DOHH2 (cell line): ENCODE results near the gene CELF5.

Source experiments
- H3F3A ChIP-seq: fragments of 200-600 bp; sonication (generic), shearing (Covaris generic); 2 replicates; pipeline ENCODE4 v1.6.0; 2016; ENCODE audit warnings: antibody characterized with exemption, mild to moderate bottlenecking; ENCODE audit not compliant: control insufficient read depth, insufficient read depth
- H3K27ac ChIP-seq: fragments of 200-600 bp; sonication (generic); 2 replicates; pipeline ENCODE4 v1.5.1; 2014; ENCODE audit warnings: low read depth, mild to moderate bottlenecking, low read length, moderate library complexity
- H3K27me3 ChIP-seq: fragments of 200-600 bp; sonication (generic); 2 replicates; pipeline ENCODE4 v1.6.1; 2014; ENCODE audit warnings: mild to moderate bottlenecking, low read length, mixed read lengths; ENCODE audit not compliant: control insufficient read depth
- H3K36me3 ChIP-seq: fragments of 200-600 bp; sonication (generic); 2 replicates; pipeline ENCODE4 v1.6.1; 2014; ENCODE audit warnings: mild to moderate bottlenecking, low read length, moderate library complexity, mixed read lengths; ENCODE audit not compliant: control insufficient read depth
- H3K4me1 ChIP-seq: fragments of 200-600 bp; sonication (generic); 2 replicates; pipeline ENCODE4 v1.6.1; 2014; ENCODE audit warnings: mild to moderate bottlenecking, low read length, mixed read lengths; ENCODE audit not compliant: control insufficient read depth
- H3K4me2 ChIP-seq: fragments of 200-600 bp; sonication (generic); 2 replicates; pipeline ENCODE4 v1.6.0; 2014; ENCODE audit warnings: mild to moderate bottlenecking, low read length, moderate library complexity
- H3K4me3 ChIP-seq: fragments of 200-600 bp; sonication (generic); 2 replicates; pipeline ENCODE4 v1.5.1; 2014; ENCODE audit warnings: mild to moderate bottlenecking, low read length, mixed read lengths
- H3K79me2 ChIP-seq: fragments of 200-600 bp; sonication (generic); 2 replicates; pipeline ENCODE4 v1.6.1; 2014; ENCODE audit warnings: mild to moderate bottlenecking, low read length, mixed read lengths; ENCODE audit not compliant: control insufficient read depth
- H3K9me2 ChIP-seq: fragments of 200-600 bp; sonication (generic); replicated peaks from 2 replicates; pipeline ENCODE4 v1.6.1; 2014; ENCODE audit warnings: mild to moderate bottlenecking, low read length, mixed read lengths; ENCODE audit not compliant: control insufficient read depth
- H3K9me3 ChIP-seq: fragments of 200-600 bp; sonication (generic); 2 replicates; pipeline ENCODE4 v1.6.1; 2014; ENCODE audit warnings: antibody characterized with exemption, low read length, mixed read lengths; ENCODE audit not compliant: control insufficient read depth, insufficient read depth
- H4K20me1 ChIP-seq: fragments of 200-600 bp; sonication (generic); 2 replicates; pipeline ENCODE4 v1.6.0; 2014; ENCODE audit warnings: low read depth, mild to moderate bottlenecking, antibody characterized with exemption, low read length, moderate library complexity; ENCODE audit not compliant: control insufficient read depth, insufficient read depth
- CTCF ChIP-seq: fragments of 200-600 bp; sonication (generic); IDR thresholded peaks from one replicate; pipeline ENCODE4 v1.5.1; 2014; ENCODE audit warnings: antibody characterized with exemption, mild to moderate bottlenecking, low read depth, low read length; ENCODE audit not compliant: poor library complexity, severe bottlenecking
- EZH2phosphoT487 ChIP-seq: fragments of 200-600 bp; sonication (generic); IDR thresholded peaks from 2 replicates; pipeline ENCODE4 v1.6.1; 2017; ENCODE audit warnings: borderline replicate concordance, mild to moderate bottlenecking, antibody characterized with exemption, low read length, moderate library complexity, mixed read lengths

CELF5 gene

GRCh38 chr19:3343619-3344502, 119.4 kb downstream of the CELF5 start:
- Histone ChIP-seq H3K27me3 (no peaks in the 10 kb centered on the region), H3K79me2 (no peaks in the 10 kb centered on the region), H4K20me1 (no peaks in the 10 kb centered on the region), H3K9me2 (no peaks in the 10 kb centered on the region), H3K4me2 (no peak overlapping the region), H3F3A (no peaks in the 10 kb centered on the region), H3K36me3 (no peaks in the 10 kb centered on the region), H3K4me1 (no peaks in the 10 kb centered on the region), H3K9me3 (0 out of 2 replicates have a peak, but pooled peaks cover 3% of the 10 kb centered on the region), H3K27ac (no peak overlapping the region), H3K4me3 (no peak overlapping the region)
- no peak for TF ChIP-seq CTCF
- no peak for TF ChIP-seq EZH2phosphoT487

GRCh38 chr19:3344608-3345598, 120.4 kb downstream of the CELF5 start:
- no peak overlapping the region for H3K4me3 ChIP-seq
- no peaks in the 10 kb centered on the region for H3F3A ChIP-seq
- H3K9me2 ChIP-seq, result no peaks in the 10 kb centered on the region
- TF ChIP-seq CTCF (no peak), EZH2phosphoT487 (no peak)
- 0 out of 2 replicates have a peak, but pooled peaks cover 3% of the 10 kb centered on the region for H3K9me3 ChIP-seq
- no peaks in the 10 kb centered on the region for H3K36me3 ChIP-seq
- H3K4me1 ChIP-seq, result no peaks in the 10 kb centered on the region
- H3K27ac ChIP-seq, result no peak overlapping the region
- no peaks in the 10 kb centered on the region for H3K79me2 ChIP-seq
- no peak overlapping the region for H3K4me2 ChIP-seq
- H3K27me3 ChIP-seq, result no peaks in the 10 kb centered on the region
- no peaks in the 10 kb centered on the region for H4K20me1 ChIP-seq

GRCh38 chr19:3345850-3346460, 121.5 kb downstream of the CELF5 start:
- Histone ChIP-seq H3F3A (no peaks in the 10 kb centered on the region), H3K9me2 (no peaks in the 10 kb centered on the region), H3K9me3 (0 out of 2 replicates have a peak, but pooled peaks cover 3% of the 10 kb centered on the region), H3K4me1 (no peaks in the 10 kb centered on the region), H3K4me3 (no peak overlapping the region), H3K36me3 (no peaks in the 10 kb centered on the region), H3K27ac (no peak overlapping the region), H3K79me2 (no peaks in the 10 kb centered on the region), H3K27me3 (no peaks in the 10 kb centered on the region), H3K4me2 (no peak overlapping the region), H4K20me1 (no peaks in the 10 kb centered on the region)
- TF ChIP-seq EZH2phosphoT487 (no peak), CTCF (no peak)
